HepG2 (cell line): Measurements from ENCODE around the gene TRAPPC4. TPM values are rescaled to one million over a fixed set of nuclear protein-coding genes. Genes with fewer than 3 reads are reported as not detected.

ENCODE experiments used
- ATF2 ChIP-seq: sonication (generic); formaldehyde crosslinking; IDR thresholded peaks from 2 replicates; pipeline ENCODE4 v1.4.0; 2020; ENCODE audit warnings: missing genetic modification reagents
- DNMT3B ChIP-seq: conservative IDR thresholded peaks from 2 replicates; pipeline ENCODE4 v1.6.1; 2016; ENCODE audit warnings: missing biosample characterization, control low read depth
- NFRKB ChIP-seq: fragments of 450-650 bp; IDR thresholded peaks from 2 replicates; pipeline ENCODE4 v1.6.1; 2017
- PHF5A ChIP-seq: IDR thresholded peaks from one replicate; pipeline ENCODE4 v1.6.1; 2018; ENCODE audit warnings: low read depth, missing genetic modification reagents; ENCODE audit not compliant: unreplicated experiment
- PRDM15 ChIP-seq: sonication (generic); formaldehyde crosslinking; IDR thresholded peaks from 2 replicates; pipeline ENCODE4 v1.4.0; 2020; ENCODE audit warnings: missing genetic modification reagents
- REPIN1 ChIP-seq: sonication (generic); formaldehyde crosslinking; IDR thresholded peaks from 2 replicates; pipeline ENCODE4 v1.8.0; 2022; ENCODE audit warnings: missing genetic modification reagents, low read depth, mild to moderate bottlenecking, borderline replicate concordance
- RFX3 ChIP-seq: IDR thresholded peaks from 2 replicates; pipeline ENCODE4 v1.6.1; 2016; ENCODE audit warnings: missing biosample characterization, missing genetic modification reagents
- THAP9 ChIP-seq: sonication (generic); formaldehyde crosslinking; IDR thresholded peaks from 2 replicates; pipeline ENCODE4; 2020; ENCODE audit warnings: missing genetic modification reagents, mild to moderate bottlenecking, borderline replicate concordance
- USF2 ChIP-seq, 2 experiments: sonication (generic) in 1 of 2; formaldehyde crosslinking in 1 of 2; IDR thresholded peaks; 2 replicates each; pipeline versions ENCODE4 v1.5.1 to v1.6.1; 2011 to 2020; ENCODE audit warnings: borderline replicate concordance in 1 of 2, low read depth in 1 of 2, low read length in 1 of 2, mild to moderate bottlenecking in 1 of 2, missing genetic modification reagents in 1 of 2, moderate library complexity in 1 of 2
- ZFP91 ChIP-seq: sonication (generic); formaldehyde crosslinking; IDR thresholded peaks from 2 replicates; pipeline ENCODE4 v1.9.0; 2022; ENCODE audit warnings: missing genetic modification reagents, mild to moderate bottlenecking, borderline replicate concordance
- ZNF605 ChIP-seq: sonication (generic); formaldehyde crosslinking; IDR thresholded peaks from 2 replicates; pipeline ENCODE4 v1.8.0; 2022; ENCODE audit warnings: mild to moderate bottlenecking, missing genetic modification reagents
- ZNF770 ChIP-seq: sonication (generic); formaldehyde crosslinking; IDR thresholded peaks from 2 replicates; pipeline ENCODE4 v1.5.0; 2020; ENCODE audit warnings: mild to moderate bottlenecking, missing genetic modification reagents
- polyA plus RNA-seq, 8 experiments: library from polyadenylated mRNA; depleted of rRNA in 3 of 8; stranded (reverse) in 7 of 8; unstranded in 1 of 8; fragments of >200 nt; fragmentation: Illumina TruSeq in 4 of 8; extraction: Trizol in 4 of 8; gene quantifications; 2 replicates each; pipeline versions ENCODE4 v1.2.1 to v1.2.3, GENCODE V29; 2011 to 2016; ENCODE audit warnings: low read depth in 4 of 8, missing spikeins in 1 of 8, mixed read lengths in 1 of 8; ENCODE audit not compliant: insufficient read depth in 1 of 8
- total RNA-seq, 5 experiments: library from RNA; depleted of rRNA; stranded (reverse); fragments of >200 nt; fragmentation: Illumina TruSeq; extraction: Trizol; gene quantifications; 2 replicates each; pipeline ENCODE4 v1.2.3, GENCODE V29; 2016; ENCODE audit warnings: low read depth in 1 of 5

The TRAPPC4 gene
- total and polyA plus RNA-seq, 2 of the 13 experiments (the other 11 are each of a cell fraction or from before 2014, with no cell fraction given), result 97.4 to 140 TPM

GRCh38 chr11:119057000-119057769 is 38.6 kb downstream of the TRAPPC4 start, which contains the start of gene HYOU1 (continued):
- TF ChIP-seq PRDM15 (CRISPR knock-in tag) (no peak), REPIN1 (peak; percentile 45; the same call in 1 of the 2 replicates), RFX3 (CRISPR knock-in tag) (no peak), PHF5A (CRISPR knock-in tag) (no peak), ZNF770 (0 out of 2 replicates have a peak, but pooled peaks have one; percentile 13), NFRKB (no peak), ZNF605 (CRISPR knock-in tag) (0 out of 2 replicates have a peak, but pooled peaks have one; percentile 17), ATF2 (CRISPR knock-in tag) (peak; percentile 60; the same call in 1 of the 2 replicates), USF2 (IDR thresholded peaks at IDR 0.05; ENCODE audit: low read depth, low read length) (no peak), USF2 (CRISPR knock-in tag; IDR thresholded peaks at IDR 0.05; ENCODE audit: borderline replicate concordance) (no peak), ZFP91 (CRISPR knock-in tag) (peak; percentile 64; the same call in 1 of the 2 replicates), DNMT3B (CRISPR knock-in tag) (no peak), THAP9 (CRISPR knock-in tag) (no peak; the same call in 1 of the 2 replicates)
